GM19099 (cell line): ENCODE measurements around the gene C12orf75.

Experiments
- POLR2A ChIP-seq: IDR thresholded peaks from 3 replicates; pipeline ENCODE4 v1.6.1; 2011; ENCODE audit warnings: low read depth; ENCODE audit not compliant: insufficient read length; ENCODE audit errors: extremely low read depth

Gene C12orf75

DNA sequence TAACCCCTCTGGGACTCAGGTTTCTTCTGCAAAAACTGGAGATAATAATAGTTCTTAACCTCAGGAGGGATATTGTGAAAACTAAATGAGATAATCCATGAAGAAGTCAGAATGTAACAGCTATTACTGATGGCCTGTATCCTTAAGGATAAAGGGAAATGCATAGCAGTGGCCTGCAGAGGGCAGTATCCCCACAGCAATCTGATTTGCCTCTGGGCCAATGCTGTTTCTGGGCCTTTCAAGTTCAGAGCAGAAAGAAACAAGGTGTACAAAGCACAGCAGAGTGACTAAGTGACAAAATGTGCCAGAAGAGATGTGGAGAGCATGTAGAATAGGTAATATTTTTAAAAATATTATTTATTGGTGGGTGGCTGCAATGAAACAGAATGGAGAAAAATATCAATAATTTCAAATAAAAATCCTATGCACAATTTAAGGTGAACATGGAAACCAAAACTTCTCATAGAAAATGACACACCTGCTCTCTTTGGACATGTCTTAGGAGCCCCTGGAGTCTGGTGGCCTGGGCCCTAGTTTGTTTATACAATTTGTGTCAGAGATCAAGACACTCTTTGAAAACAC lies 90.3 kb downstream of the C12orf75 start:
- no peak for TF ChIP-seq POLR2A
